HG02884 (cell line): ENCODE results near the gene QPRT.
"Not testable (repeated sequence)": the region's sequence is repeated elsewhere in the genome, so short reads cannot be mapped to it uniquely, and the experiment has no call there.

ENCODE experiments used
- ATAC-seq: cut with Tn5 transposase; IDR thresholded peaks from one replicate; pipeline ENCODE4 v1.9.1; 2021; ENCODE audit warnings: mild to moderate bottlenecking, moderate library complexity; ENCODE audit not compliant: unreplicated experiment

QPRT gene

GRCh38 chr16:29689490-29690351 lies 10.7 kb downstream of the QPRT start:
- not testable (repeated sequence) for ATAC-seq

- not testable (repeated sequence) for ATAC-seq
Measured at GRCh38 chr16:29692606-29693005, 13.6 kb downstream of the QPRT start.

- ATAC-seq = no peak
Measured at GRCh38 chr16:29694384-29695195, 15.6 kb downstream of the QPRT start.

- ATAC-seq = not testable (repeated sequence)
Measured at GRCh38 chr16:29695675-29696074, 16.7 kb downstream of the QPRT start.

GRCh38 chr16:29696881-29697331 lies 17.9 kb downstream of the QPRT start:
- no peak for ATAC-seq

- ATAC-seq = no peak
Measured at GRCh38 chr16:29697391-29697790, 18.4 kb downstream of the QPRT start.

- no peak for ATAC-seq
Measured at GRCh38 chr16:29698042-29698441, 19.1 kb downstream of the QPRT start.

- ATAC-seq = no peak
Measured at GRCh38 chr16:29698484-29699323, 19.7 kb downstream of the QPRT start.

GRCh38 chr16:29699324-29700219 lies 20.6 kb downstream of the QPRT start:
- no peak for ATAC-seq

- ATAC-seq = no peak
Measured at GRCh38 chr16:29700253-29700987, 21.4 kb downstream of the QPRT start.

- no peak for ATAC-seq
Measured at GRCh38 chr16:29701214-29701555, 22.2 kb downstream of the QPRT start.

GRCh38 chr16:29702269-29702668 lies 23.3 kb downstream of the QPRT start:
- ATAC-seq = no peak

- no peak for ATAC-seq
Measured at GRCh38 chr16:29705030-29705429, 26.1 kb downstream of the QPRT start.

- not testable (repeated sequence) for ATAC-seq
Measured at GRCh38 chr16:29707160-29707559, 28.2 kb downstream of the QPRT start.

GRCh38 chr16:29708917-29709600 lies 30.1 kb downstream of the QPRT start:
- ATAC-seq = no peak

GRCh38 chr16:29709657-29710056 lies 30.7 kb downstream of the QPRT start:
- not testable (repeated sequence) for ATAC-seq

- ATAC-seq = no peak
Measured at GRCh38 chr16:29710227-29711219, 31.5 kb downstream of the QPRT start.

- ATAC-seq = no peak
Measured at GRCh38 chr16:29712809-29713208, 33.8 kb downstream of the QPRT start.
